ENCODE results near the gene MSI2. TPM values are rescaled to one million over a fixed set of nuclear protein-coding genes. Genes with fewer than 3 reads are reported as not detected.

MSI2 gene
- total RNA-seq, 1 donor from 2014 or later = 144 TPM

- no peak for TF ChIP-seq CTCF (IDR thresholded peaks at IDR 0.05; ENCODE audit: unreplicated experiment)
- no peak for DNase-seq (ENCODE audit: low spot score in 2 of 2, unreplicated experiment in 2 of 2)
- H3K4me3 Mint-ChIP-seq = no peak overlapping the region
- no peaks in the 10 kb centered on the region for H3K27me3 Mint-ChIP-seq (ENCODE audit: low read depth)
- H3K4me1 Mint-ChIP-seq = peaks cover 5% of the 10 kb centered on the region
- no peaks in the 10 kb centered on the region for H3K9me3 Mint-ChIP-seq
- H3K27ac Mint-ChIP-seq = no peak overlapping the region
- peaks cover 3% of the 10 kb centered on the region for H3K36me3 Mint-ChIP-seq
Measured at GRCh38 chr17:57645950-57646665, 389.8 kb downstream of the MSI2 start.

GRCh38 chr17:57648720-57649119 is 392.4 kb downstream of the MSI2 start:
- no peaks in the 10 kb centered on the region for H3K27me3 Mint-ChIP-seq (ENCODE audit: low read depth)
- peaks cover 5% of the 10 kb centered on the region for H3K4me1 Mint-ChIP-seq
- no peak overlapping the region for H3K4me3 Mint-ChIP-seq
- DNase-seq (ENCODE audit: low spot score in 2 of 2, unreplicated experiment in 2 of 2) = no peak
- no peaks in the 10 kb centered on the region for H3K9me3 Mint-ChIP-seq
- peaks cover 3% of the 10 kb centered on the region for H3K36me3 Mint-ChIP-seq
- TF ChIP-seq CTCF (IDR thresholded peaks at IDR 0.05; ENCODE audit: unreplicated experiment) = no peak
- H3K27ac Mint-ChIP-seq = no peak overlapping the region

- no peak overlapping the region for H3K4me3 Mint-ChIP-seq
- no peak for DNase-seq (ENCODE audit: low spot score in 2 of 2, unreplicated experiment in 2 of 2)
- H3K27me3 Mint-ChIP-seq (ENCODE audit: low read depth) = no peaks in the 10 kb centered on the region
- peaks cover 2% of the 10 kb centered on the region for H3K36me3 Mint-ChIP-seq
- TF ChIP-seq CTCF (IDR thresholded peaks at IDR 0.05; ENCODE audit: unreplicated experiment) = no peak
- H3K9me3 Mint-ChIP-seq = no peaks in the 10 kb centered on the region
- peaks cover 5% of the 10 kb centered on the region for H3K4me1 Mint-ChIP-seq
- no peak overlapping the region for H3K27ac Mint-ChIP-seq
Measured at GRCh38 chr17:57649191-57649590, 392.9 kb downstream of the MSI2 start.

DNA sequence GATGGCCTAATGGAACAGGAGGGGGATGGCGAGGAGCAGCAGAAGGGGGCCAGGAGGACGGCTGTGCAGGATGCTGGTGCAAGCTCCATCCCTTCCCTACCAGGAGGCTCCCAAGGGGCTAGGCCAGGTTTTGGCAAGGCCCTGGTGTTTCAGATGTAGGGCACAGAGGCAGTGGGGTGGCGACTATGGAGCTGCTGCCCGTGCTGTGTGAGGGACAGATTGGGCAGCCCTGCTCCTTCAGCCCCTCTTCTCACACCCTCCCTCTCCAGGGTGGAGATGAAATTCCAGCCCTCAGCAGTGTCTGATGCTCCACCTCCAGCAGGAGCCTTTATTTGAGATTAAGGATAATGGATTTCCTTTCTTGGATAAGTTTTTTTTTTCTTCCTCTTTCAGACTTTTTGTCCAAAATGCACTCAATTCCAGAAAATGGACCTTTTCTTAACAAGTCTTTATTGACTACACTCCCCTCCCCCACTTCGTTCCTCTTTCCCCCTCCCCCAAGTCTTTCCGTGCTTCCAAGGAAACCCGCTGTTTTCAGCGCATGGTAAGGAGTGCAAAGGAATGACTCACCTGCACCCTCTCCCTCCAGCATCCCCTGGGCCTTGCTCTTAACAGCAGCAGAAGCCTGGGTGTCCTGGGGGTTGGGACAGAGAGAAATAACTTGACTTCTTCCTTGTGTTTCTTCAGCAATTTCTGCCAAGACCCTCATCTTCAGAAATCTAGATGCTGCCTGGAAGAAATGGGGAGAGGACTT is 393.6 kb downstream of the MSI2 start:
- H3K36me3 Mint-ChIP-seq = no peaks in the 10 kb centered on the region
- H3K27ac Mint-ChIP-seq = peak overlapping the region; percentile 14
- no peak for TF ChIP-seq CTCF (IDR thresholded peaks at IDR 0.05; ENCODE audit: unreplicated experiment)
- H3K4me3 Mint-ChIP-seq = no peak overlapping the region
- DNase-seq (ENCODE audit: low spot score in 2 of 2, unreplicated experiment in 2 of 2) = no peak
- H3K9me3 Mint-ChIP-seq = no peaks in the 10 kb centered on the region
- peaks cover 5% of the 10 kb centered on the region for H3K4me1 Mint-ChIP-seq
- H3K27me3 Mint-ChIP-seq (ENCODE audit: low read depth) = no peaks in the 10 kb centered on the region

GRCh38 chr17:57650548-57650947 is 394.2 kb downstream of the MSI2 start:
- H3K27ac Mint-ChIP-seq = no peak overlapping the region
- no peak for TF ChIP-seq CTCF (IDR thresholded peaks at IDR 0.05; ENCODE audit: unreplicated experiment)
- H3K27me3 Mint-ChIP-seq (ENCODE audit: low read depth) = no peaks in the 10 kb centered on the region
- no peak for DNase-seq (ENCODE audit: low spot score in 2 of 2, unreplicated experiment in 2 of 2)
- H3K4me1 Mint-ChIP-seq = peaks cover 5% of the 10 kb centered on the region
- H3K9me3 Mint-ChIP-seq = no peaks in the 10 kb centered on the region
- H3K4me3 Mint-ChIP-seq = no peak overlapping the region
- H3K36me3 Mint-ChIP-seq = peaks cover 2% of the 10 kb centered on the region

All from mesothelial cell of epicardium (in vitro differentiated cells).